HG03378 (cell line): ENCODE results near the gene DTNB.

Source experiments
- ATAC-seq: cut with Tn5 transposase; IDR thresholded peaks from one replicate; pipeline ENCODE4 v1.9.1; 2021; ENCODE audit warnings: mild to moderate bottlenecking, moderate library complexity; ENCODE audit not compliant: unreplicated experiment

Gene DTNB

DNA sequence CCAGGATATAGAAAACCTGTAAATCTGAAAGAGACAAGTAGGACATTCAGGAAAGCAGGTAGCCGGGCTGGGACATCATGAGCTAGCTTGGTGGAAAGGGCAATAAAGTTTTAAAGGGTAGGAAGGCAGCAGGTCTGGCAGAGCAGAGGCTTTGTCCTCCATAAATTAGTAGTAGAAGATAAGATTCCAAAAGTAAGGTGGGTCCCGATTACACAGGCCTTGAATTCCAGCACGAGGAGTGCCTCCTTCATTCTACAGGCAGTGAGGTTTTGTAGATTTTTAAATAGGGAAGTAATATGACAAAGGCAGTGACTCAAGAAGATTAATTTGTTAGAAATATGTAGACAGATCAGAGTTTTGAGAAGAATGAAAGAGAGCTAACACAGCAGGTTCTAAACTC is 160.7 kb downstream of the DTNB start:
- no peak for ATAC-seq

DNA sequence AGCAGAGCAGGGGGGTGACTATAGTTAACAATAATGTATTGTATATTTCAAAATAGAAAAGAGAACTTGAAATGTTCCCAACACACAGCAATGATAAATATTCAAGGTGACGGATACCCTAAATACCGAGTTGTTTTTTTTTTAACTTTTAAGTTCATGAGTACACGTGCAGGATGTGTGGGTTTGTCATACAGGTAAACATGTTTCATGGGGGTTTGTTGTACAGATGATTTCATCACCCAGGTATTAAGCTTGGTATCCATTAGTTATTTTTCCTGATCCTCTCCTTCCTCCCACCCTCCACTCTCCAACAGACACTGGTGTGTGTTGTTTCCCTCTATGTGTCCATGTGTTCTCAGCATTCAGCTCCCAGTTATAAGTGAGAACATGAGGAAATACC is 167.2 kb downstream of the DTNB start:
- ATAC-seq = no peak

DNA sequence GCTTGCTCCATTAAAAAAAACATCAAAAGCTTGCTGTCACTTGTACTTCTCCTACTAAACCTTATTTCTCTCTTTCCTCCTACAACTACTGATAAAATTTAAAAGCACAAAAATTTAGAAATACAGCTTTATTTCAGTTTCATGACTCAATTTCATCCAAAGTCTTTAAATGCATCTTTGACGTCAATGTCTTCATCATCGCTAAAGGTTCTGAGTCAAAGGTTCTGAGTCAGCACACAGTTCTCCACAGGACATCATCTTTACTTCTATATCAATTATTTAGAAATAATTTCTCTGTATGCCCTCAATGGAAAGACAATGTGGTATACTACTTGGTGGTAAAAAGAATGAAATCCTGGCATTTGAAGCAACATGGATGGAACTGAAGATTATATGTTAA is 167.8 kb downstream of the DTNB start:
- no peak for ATAC-seq

DNA sequence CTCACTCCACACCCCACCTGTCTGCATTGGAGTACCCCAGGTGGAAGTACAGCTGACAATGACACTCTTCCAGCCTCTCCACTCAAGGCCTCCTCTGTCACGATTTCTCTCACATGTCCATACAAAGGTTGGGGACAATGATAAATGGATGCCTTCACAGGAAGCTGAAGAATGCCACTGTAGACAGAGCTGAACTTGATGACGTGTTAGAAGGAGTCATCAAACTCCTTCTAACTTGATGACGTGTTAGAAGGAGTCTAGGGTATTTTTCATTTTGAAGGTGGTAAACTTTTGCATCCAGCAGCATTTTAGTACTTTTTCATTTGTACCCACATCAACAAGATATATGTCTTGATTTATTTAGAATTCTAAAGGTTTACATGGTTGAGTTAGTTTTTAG is 168.2 kb downstream of the DTNB start:
- ATAC-seq = no peak

DNA sequence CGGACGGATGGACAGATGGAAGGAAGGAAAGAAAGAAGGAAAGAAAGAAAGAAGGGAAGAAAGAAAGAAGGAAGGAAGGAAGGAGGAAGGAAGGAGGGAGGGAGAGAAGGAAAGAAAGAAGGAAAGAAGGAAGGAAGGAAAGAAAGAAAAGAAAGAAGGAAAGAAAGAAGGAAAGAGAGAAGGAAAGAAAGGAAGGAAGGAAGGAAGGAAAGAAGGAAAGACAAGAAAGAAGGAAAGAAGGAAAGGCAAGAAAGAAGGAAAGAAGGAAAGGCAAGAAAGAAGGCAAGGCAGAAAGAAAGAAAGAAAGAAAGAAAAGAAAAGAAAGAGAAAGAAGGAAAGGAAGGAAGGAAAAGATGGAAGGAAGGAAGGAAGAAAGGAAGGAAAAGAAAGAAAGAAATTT is 169.1 kb downstream of the DTNB start:
- ATAC-seq = no peak

DNA sequence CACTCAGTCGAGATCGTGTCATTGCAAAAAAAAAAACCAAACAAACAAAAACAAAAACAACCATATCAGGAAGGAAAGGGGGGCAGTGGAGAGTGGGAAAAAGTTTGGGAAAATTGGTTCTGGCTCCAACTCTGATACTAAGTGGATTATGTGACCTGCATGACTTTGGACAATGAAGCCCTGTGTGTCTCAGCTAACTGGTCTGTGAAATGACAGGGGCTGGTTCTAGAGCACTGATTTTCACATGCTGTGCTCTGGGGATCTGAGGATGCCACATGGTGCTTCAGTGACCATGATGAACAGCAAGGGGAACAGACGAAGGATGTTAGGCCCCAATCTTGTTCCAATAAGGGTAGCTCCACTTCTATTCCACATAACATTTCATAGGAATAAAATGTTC is 174.2 kb downstream of the DTNB start:
- ATAC-seq = no peak

DNA sequence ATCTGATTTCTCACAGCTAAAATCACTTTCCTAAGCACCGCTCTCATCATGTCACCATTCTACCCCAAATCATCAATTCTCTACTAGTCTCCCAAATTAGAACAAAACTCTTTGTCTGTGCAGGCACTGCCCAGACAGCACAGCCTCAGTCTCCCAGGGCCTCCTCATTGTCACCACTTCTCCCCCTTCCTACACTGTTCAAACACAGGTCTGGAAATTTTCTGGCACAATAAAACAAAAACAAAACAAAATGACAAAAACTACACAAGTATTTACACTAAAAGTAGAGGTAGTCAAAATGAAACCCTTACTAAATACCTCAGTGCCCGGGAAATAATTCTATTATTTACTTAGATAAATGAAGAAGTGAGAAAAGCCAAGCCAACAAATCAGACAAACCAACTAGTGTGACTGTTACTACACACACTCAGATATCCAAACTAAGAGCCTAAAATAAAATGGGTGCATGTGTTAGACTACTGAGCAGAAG is 175.4 kb downstream of the DTNB start:
- ATAC-seq = peak; percentile 59

DNA sequence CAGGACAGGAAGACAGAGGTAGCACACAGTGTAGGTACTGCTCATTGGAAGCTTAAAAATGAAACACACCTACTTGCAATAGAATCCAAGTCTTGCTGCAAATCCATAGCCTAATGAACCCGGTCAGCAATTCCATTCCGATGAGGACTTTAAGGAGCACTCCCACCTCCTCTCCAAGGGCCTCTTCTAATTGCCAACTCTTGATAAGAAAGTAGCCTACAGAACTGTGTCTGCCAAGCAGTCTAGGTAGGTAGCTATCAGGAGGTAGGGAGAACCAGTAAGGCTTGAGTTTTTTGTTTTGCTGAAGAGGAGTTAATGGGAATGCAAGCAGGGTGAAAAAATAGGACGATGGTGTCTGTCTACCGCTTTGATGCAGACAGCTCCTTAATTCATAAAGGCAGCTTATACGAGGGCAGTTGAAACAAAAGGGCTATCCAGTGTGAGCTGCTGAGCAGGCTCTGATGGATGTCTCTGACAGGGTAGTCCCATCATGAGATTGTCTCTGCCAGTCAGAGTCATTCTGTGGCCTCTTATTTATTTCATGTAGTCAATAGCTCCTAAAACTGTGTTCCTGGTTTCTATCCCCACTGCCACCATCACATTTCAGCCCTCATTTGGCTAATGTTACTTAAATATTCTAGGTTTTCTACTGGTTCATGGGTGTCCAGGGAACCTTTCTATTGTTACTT is 176.0 kb downstream of the DTNB start:
- ATAC-seq = no peak

DNA sequence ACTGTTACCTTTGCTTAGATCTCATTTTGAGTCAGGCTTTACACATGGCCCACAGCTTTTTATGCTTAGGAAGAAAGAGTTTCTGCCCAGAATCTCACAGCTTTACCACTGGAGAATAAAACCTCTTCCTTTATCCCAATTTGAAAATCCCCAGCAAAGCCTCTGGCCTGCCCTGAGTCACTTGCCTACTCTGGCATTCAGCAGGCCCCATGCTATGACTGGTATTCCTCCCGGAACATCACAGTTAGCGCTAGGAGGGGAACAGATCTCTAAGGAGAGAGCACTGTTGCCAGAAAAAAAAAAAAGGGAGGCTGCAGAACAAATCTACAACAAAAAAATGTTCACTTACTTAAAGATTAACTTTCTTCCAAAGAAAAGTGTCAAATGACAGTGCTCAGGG is 178.8 kb downstream of the DTNB start:
- ATAC-seq = no peak

DNA sequence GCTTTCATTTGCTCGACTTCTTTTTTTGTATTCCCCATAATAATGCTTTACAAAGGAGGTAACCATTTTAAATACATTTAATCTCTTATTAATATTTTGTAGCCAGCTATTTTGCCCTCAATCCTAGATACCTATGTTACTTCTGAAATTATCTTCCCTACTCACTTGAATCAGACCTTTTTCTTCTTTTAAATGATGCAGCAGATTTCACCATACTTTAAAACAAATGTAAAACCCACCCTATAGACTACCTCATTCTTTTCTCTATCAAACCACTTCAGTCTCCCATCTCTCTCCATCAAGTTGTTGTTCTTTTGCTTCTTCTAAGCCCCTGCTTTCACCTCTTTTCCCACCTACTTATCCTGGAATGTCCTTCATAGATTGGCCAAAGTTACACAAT is 180.2 kb downstream of the DTNB start:
- ATAC-seq = no peak

DNA sequence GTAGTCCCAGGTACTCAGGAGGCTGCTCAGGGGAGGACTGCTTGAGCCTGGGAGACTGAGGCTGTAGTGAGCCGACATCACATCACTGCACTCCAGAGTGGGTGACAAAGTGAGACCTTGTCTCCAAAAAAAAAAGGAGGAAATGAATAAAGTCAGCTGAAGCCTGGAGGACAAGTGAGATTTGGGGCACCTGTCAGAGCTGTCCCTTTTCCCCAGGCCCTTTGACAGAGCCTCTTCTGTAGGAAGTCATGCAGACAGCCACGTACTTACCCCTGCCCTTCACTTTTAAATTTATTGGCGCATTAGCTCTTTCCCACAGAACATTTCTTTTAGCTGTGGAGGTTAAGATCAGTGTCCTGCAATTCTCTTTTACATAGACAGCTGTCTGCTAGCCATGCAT is 180.7 kb downstream of the DTNB start:
- ATAC-seq = no peak

DNA sequence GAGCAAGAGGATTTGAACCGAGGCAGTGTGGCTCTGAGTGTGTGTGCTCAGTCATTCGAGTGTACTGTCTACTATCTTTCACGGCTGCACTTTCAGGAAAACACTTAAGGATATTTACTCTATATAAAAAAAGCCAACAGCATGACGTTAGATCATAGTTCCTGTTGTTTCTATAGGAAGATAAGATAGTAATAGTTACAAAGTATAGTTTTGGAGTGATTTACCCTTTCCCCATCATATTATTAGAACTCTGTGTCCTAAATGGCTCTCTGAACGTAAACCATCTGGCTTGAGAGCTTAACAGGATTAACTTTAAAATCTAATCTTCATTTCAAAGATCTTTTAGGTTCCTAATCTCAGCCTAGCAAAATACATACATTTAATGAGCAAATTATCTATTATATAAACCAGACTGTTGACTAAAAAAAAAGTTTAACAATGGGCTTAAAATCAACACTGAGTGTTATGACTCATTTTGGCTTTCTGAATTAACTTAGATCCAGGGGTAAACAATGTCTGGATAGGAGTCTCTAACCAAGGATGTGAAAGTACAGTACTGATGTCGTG is 181.3 kb downstream of the DTNB start:
- ATAC-seq = no peak

DNA sequence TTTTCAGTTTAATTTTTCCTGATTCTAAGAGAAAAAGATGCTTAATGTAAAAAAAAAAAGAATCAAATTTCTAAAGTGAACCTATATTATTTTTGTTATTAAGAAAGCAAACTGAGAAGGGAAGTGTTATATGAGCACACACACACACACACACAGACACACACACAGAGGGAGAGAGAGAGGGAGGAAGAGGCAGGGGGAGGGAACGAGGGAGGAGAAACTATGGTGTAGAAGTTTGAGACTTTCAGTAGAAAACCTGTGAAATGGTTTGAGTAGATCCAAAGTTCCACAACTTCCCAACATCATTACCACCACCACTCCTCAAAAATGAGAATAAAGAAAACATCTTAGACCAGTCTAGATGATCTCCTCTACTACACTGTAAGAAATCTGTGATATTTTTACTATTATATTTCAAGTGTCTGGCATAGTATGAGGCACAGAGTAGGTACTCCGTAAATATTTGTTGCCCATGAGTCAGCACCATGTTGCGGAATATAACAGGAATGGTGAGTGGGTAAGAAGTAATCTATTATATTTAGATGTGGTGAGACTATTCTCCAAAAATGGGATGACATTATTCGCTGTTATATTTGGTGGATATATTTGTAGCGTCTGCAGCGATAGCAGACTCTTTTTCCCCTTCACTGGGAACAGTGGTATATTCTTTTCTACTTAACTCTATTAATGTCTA is 182.2 kb downstream of the DTNB start:
- ATAC-seq = no peak

DNA sequence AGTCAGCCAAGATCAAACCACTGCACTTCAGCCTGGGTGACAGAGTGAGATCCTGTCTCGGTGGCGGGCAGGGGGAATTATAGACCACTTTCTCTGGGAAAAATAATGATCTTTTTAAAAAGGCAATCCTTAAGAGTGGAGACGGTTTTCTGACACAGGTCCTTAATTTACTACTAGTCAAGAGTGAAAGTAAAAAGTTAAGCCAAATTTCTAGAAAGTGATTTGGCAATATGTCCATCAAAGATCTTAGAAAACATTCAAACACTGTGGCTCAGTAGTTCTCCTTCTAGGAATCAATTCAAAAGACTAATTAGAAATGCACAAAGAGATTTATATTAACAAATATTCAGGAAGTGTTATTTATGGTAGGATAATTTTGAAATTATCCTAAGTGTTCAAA is 183.2 kb downstream of the DTNB start:
- ATAC-seq = no peak

DNA sequence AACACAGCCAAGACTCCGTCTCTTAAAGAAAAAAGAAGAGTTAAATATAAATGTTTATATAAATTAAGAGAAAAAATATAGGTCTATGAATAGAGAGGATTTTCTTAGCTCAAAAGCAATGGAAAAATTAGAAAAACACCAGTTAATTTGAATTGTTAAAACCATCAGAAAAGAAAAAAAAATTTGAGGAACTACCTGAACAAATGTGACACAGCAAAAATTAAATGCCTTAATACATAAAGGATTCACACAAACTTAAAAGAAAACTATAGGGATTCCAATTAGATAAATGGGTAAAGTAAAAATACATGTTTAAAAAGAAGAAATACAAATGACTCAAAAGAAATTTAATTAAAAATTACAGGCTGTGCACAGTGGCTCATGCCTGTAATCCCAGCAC is 183.7 kb downstream of the DTNB start:
- no peak for ATAC-seq

DNA sequence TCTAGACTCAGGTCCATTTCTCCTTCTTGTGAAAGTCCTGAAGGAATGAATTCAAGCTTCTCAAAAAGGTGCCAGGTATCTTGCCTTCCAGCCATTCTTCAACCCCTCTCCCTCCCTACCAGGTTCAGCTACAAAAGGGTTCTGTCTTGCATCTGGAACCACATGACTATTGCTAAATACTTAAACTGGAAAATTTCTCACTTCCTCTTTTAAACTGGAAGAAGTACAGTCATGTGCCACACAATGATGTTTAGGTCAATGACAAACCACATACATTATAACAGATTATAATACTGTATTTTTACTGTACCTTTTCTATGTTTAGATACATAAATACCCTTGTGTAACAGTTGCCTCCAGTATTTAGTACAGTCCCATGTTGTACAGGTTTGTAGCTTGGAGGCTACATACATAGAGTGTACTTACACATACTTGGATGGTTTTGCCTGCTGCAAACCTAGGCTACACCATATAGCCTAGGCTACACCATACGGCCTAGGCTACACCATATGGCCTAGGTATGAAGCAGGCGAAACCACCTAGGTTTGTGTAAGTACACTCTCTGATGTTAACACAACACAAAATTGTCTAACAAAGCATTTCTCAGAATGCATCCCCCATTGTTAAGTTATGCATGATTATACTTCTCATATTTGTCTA is 189.6 kb downstream of the DTNB start:
- peak; percentile 83 for ATAC-seq

DNA sequence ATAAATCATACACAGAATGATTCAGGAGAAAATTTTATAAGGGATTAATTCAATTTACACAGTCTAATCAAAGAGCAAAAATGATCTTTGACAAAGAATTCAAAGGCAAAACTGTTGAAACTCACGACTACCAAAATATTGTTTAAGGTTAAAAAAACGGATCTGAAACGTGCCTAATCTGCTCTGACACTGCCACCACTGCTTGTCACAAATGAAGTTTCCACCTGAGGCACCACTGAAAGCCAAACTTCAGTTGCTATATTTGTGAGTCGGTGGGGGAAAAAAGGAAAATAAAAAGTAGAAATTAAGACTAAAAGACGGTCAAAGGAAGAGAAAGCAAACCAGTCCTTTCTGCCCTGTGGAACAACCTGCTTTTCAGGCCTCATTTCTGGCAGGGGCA is 191.0 kb downstream of the DTNB start:
- no peak for ATAC-seq

DNA sequence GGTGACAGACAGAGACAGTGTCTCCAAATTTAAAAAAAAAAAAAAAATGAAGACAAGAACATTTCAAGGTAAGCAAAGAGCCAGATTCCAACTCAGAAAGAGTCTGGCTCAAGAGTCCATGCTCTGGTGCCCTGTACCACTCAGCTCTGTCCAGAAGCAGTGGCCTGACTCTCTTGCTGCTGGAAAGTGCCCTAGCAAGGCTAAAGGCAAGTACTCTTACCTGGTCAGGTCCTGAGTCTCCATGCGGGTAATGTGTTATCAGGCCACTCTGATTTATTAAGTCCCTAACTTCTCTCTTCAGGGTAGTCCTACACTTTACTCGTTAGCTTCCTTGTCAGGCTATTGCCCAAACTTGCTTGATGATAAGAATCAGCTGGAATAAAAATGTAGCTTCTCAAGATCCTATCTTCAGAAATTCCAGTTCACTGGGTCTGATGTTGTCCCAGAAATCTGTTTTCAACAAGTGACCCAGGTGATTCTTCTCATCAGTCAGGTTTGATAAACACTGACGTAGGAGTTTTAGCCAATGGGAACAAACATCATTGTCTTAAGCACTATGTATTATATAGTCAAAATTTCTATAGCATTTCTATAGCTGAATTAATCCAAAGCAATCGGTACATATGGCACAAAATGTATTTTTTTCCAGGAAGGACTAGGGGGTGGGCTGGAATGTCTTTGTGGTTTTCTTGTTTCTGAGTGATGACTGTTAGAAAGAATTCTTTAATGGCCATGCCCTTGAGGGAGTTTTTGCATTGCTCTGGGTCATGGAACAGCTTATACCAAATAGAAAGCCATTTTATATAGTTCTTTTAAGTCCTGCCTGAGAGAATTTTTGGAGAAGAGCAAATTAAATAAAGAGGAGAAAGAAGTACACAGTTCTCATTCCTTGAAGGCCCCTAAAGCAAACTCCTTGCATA is 191.7 kb downstream of the DTNB start:
- ATAC-seq = no peak

DNA sequence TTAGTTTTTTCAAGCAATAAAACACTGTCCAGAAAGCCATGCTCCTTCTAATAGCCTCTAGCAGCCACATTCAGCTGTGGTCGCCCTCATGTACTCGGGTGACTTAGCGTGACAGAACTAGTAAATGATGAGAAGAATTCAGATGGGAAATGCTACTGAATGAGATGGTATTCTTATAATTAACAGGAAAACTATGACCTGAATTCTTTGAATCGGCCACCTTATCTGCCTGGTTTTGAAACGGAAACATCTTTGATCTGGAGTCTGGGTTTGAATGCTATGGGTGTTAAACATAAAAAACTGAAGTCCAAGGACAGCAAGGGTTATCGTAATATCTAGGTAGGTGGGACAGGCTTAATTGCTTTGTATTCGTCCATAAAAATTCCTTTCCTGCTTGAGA is 192.8 kb downstream of the DTNB start:
- no peak for ATAC-seq

DNA sequence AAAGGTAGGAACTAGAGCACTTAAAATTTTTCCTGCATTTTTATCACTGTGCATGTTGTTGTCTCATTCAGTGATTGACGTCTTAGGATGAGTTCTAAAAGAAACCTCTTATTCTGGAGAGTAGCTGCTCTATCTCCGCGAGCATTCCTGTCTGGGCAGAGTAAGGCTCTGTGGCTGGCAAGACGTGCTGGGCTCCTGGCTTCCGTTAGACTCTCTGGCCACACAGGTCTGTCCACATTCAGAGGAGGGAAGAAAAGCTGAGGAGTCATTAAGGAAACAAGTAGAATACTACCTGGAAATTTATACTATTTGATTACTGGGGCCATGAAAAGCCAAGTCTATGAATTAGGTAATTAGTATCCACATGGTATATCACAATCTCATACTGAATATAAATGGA is 193.6 kb downstream of the DTNB start:
- ATAC-seq = no peak

DNA sequence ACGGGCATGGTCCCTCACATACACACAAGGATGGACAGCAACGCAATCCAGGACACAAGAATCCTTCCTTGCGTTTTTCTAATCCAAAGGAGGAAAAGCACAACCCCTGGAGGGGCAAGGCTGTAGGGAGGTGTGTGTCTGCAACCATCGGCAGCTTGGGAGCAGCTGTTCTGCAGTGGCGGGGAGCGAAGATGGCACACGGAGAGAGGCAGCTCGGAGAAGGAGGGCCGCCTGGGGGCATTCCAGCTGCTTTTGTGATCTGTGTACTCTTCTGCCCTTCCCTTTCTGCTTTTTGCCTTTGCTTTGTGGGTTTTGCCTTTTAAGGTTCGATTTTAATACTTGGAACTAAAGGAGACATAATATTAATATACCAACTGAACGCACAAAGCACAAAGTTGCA is 194.6 kb downstream of the DTNB start:
- ATAC-seq = no peak
